ENCODE results near the gene PCCB. TPM values are rescaled to one million over a fixed set of nuclear protein-coding genes. Genes with fewer than 3 reads are reported as not detected.

PCCB gene
- total RNA-seq, 2 donors from 2014 or later, result 14.5 to 26.4 TPM

- 95 to 96% methylated on average over 1 of the region's 1 CpG for WGBS, 2 donors
Measured at GRCh38 chr3:136292500-136292899, 42.4 kb downstream of the PCCB start.

GRCh38 chr3:136293279-136293678 lies 43.1 kb downstream of the PCCB start:
- ATAC-seq, result peak; percentile 66
- intact Hi-C loops (cut with DNase I), result no loop called here
- TF ChIP-seq POLR2A (IDR thresholded peaks at IDR 0.05), result no peak
- TF ChIP-seq, protein P1, sequence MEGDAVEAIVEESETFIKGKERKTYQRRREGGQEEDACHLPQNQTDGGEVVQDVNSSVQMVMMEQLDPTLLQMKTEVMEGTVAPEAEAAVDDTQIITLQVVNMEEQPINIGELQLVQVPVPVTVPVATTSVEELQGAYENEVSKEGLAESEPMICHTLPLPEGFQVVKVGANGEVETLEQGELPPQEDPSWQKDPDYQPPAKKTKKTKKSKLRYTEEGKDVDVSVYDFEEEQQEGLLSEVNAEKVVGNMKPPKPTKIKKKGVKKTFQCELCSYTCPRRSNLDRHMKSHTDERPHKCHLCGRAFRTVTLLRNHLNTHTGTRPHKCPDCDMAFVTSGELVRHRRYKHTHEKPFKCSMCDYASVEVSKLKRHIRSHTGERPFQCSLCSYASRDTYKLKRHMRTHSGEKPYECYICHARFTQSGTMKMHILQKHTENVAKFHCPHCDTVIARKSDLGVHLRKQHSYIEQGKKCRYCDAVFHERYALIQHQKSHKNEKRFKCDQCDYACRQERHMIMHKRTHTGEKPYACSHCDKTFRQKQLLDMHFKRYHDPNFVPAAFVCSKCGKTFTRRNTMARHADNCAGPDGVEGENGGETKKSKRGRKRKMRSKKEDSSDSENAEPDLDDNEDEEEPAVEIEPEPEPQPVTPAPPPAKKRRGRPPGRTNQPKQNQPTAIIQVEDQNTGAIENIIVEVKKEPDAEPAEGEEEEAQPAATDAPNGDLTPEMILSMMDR (IDR thresholded peaks at IDR 0.05), result no peak

More at GRCh38 chr3:136292500-136292899, 42.4 kb downstream of the PCCB start:
- Histone ChIP-seq H3K27me3 (no peaks in the 10 kb centered on the region), H3K27ac (no peak overlapping the region), H3K4me1 (peaks cover 9% of the 10 kb centered on the region), H3K4me3 (no peak overlapping the region), H3K36me3 (replicated peaks in 1 of 2; ENCODE audit: insufficient read depth in 1 of 2, low read depth in 2 of 2) (peaks cover 0 to 1% of the 10 kb centered on the region in 2 donors), H3K9me3 (no peaks in the 10 kb centered on the region)
- no peak for ATAC-seq
- no peak for DNase-seq
- intact Hi-C loops (cut with DNase I), result no loop called here
- TF ChIP-seq POLR2A (IDR thresholded peaks at IDR 0.05), result no peak

GRCh38 chr3:136294176-136294575 lies 44.0 kb downstream of the PCCB start:
- DNase-seq (no peak), ATAC-seq (no peak)
- WGBS, 2 donors, result 95 to 100% methylated on average over 1 of the region's 1 CpG
- Histone ChIP-seq H3K27me3 (no peaks in the 10 kb centered on the region), H3K27ac (no peak overlapping the region), H3K36me3 (replicated peaks in 1 of 2; ENCODE audit: insufficient read depth in 1 of 2, low read depth in 2 of 2) (peaks cover 0 to 11% of the 10 kb centered on the region in 2 donors), H3K9me3 (no peaks in the 10 kb centered on the region), H3K4me3 (no peak overlapping the region), H3K4me1 (peaks cover 9% of the 10 kb centered on the region)
- intact Hi-C loops (cut with DNase I), result no loop called here
- no peak for TF ChIP-seq POLR2A (IDR thresholded peaks at IDR 0.05)

More at GRCh38 chr3:136293279-136293678, 43.1 kb downstream of the PCCB start:
- no peaks in the 10 kb centered on the region for H3K27me3 ChIP-seq
- no peak overlapping the region for H3K4me3 ChIP-seq
- H3K36me3 ChIP-seq (replicated peaks in 1 of 2; ENCODE audit: insufficient read depth in 1 of 2, low read depth in 2 of 2), result peaks cover 0 to 4% of the 10 kb centered on the region in 2 donors
- H3K4me1 ChIP-seq, result peaks cover 9% of the 10 kb centered on the region
- DNase-seq, result no peak
- no peaks in the 10 kb centered on the region for H3K9me3 ChIP-seq
- H3K27ac ChIP-seq, result peak overlapping the region in 2 of 4 donors; percentile 6 to 15
- WGBS, 2 donors, result 32 to 44% methylated on average over 2 of the region's 2 CpGs

GRCh38 chr3:136296960-136297359 lies 46.8 kb downstream of the PCCB start:
- no peak overlapping the region for H3K27ac ChIP-seq
- intact Hi-C loops (cut with DNase I), result no loop called here
- H3K36me3 ChIP-seq (replicated peaks in 1 of 2; ENCODE audit: insufficient read depth in 1 of 2, low read depth in 2 of 2), result peaks cover 0 to 18% of the 10 kb centered on the region in 2 donors
- no peaks in the 10 kb centered on the region for H3K9me3 ChIP-seq
- H3K4me1 ChIP-seq, result peaks cover 9% of the 10 kb centered on the region
- H3K27me3 ChIP-seq, result no peaks in the 10 kb centered on the region
- no peak for TF ChIP-seq POLR2A (IDR thresholded peaks at IDR 0.05)
- TF ChIP-seq, protein P1 (IDR thresholded peaks at IDR 0.05), result no peak
- WGBS, 2 donors, result 90% methylated on average over 5 of the region's 5 CpGs
- DNase-seq, result no peak
- H3K4me3 ChIP-seq, result no peak overlapping the region
- no peak for ATAC-seq

- H3K9me3 ChIP-seq, result no peaks in the 10 kb centered on the region
Measured at GRCh38 chr3:136297826-136298225, 47.7 kb downstream of the PCCB start.

More at GRCh38 chr3:136297826-136298225, 47.7 kb downstream of the PCCB start:
- intact Hi-C loops (cut with DNase I), result no loop called here
- Histone ChIP-seq H3K27me3 (no peaks in the 10 kb centered on the region), H3K4me3 (no peak overlapping the region), H3K4me1 (peaks cover 9% of the 10 kb centered on the region), H3K27ac (no peak overlapping the region), H3K36me3 (replicated peaks in 1 of 2; ENCODE audit: insufficient read depth in 1 of 2, low read depth in 2 of 2) (peaks cover 0 to 18% of the 10 kb centered on the region in 2 donors)
- ATAC-seq (no peak), DNase-seq (no peak)
- TF ChIP-seq, protein P1 (IDR thresholded peaks at IDR 0.05), result no peak
- TF ChIP-seq POLR2A (IDR thresholded peaks at IDR 0.05), result no peak
- 94 to 95% methylated on average over 8 of the region's 8 CpGs for WGBS, 2 donors

Measured in body of pancreas (tissue), 4 donors.